Caco-2 (cell line): ENCODE results near the gene CEP112. TPM values are rescaled to one million over a fixed set of nuclear protein-coding genes. Genes with fewer than 3 reads are reported as not detected.

ENCODE experiments used
- BruUV-seq: library from RNA; stranded (reverse); fragments of 400-500 nt; replicated peaks from 2 replicates; lab custom pipeline; 2021; lab: Mats Ljungman, UMichigan
- CTCF ChIA-PET: fragments of 300-600 bp; sonication (Branson Sonifier 250); formaldehyde crosslinking; loops from one replicate; lab custom pipeline; 2022; ENCODE audit warnings: antibody characterized with exemption; lab: Charles Lee
- POLR2A ChIA-PET: fragments of 300-600 bp; sonication (Branson Sonifier 250); formaldehyde crosslinking; loops from one replicate; lab custom pipeline; 2022; ENCODE audit warnings: antibody characterized with exemption; lab: Charles Lee
- DNase-seq, 2 experiments: peaks; one replicate each; pipeline versions ENCODE4 v3.0.0 to v3.0.0-alpha.2; 2020 to 2022
- H3K27me3 ChIP-seq: replicated peaks from 2 replicates; pipeline ENCODE4 v1.6.0; 2011; ENCODE audit warnings: low read length; ENCODE audit not compliant: control insufficient read depth, insufficient read depth
- H3K36me3 ChIP-seq: 2 replicates; pipeline ENCODE4 v1.5.1; 2011; ENCODE audit warnings: low read length; ENCODE audit not compliant: control insufficient read depth, insufficient read depth
- H3K4me1 ChIP-seq: fragments of 250-450 bp; sonication (Bioruptor Pico); 2 replicates; pipeline ENCODE4 v1.5.1; 2020; ENCODE audit warnings: mild to moderate bottlenecking
- H3K4me3 ChIP-seq: 2 replicates; pipeline ENCODE4 v1.5.1; 2011; ENCODE audit warnings: low read depth, mild to moderate bottlenecking, control low read depth, low read length
- H3K9me3 ChIP-seq: fragments of 250-450 bp; sonication (Bioruptor Pico); 2 replicates; pipeline ENCODE4 v1.5.1; 2020; ENCODE audit warnings: mild to moderate bottlenecking, moderate library complexity
- H3K27ac Mint-ChIP-seq: one replicate; pipeline ENCODE4 v1.8.0; 2022; ENCODE audit warnings: mixed read lengths; ENCODE audit not compliant: unreplicated experiment
- H3K27me3 Mint-ChIP-seq: one replicate; pipeline ENCODE4 v1.8.0; 2022; ENCODE audit warnings: mixed read lengths; ENCODE audit not compliant: insufficient read depth, unreplicated experiment
- H3K36me3 Mint-ChIP-seq: one replicate; pipeline ENCODE4 v1.8.0; 2022; ENCODE audit warnings: mild to moderate bottlenecking, mixed read lengths; ENCODE audit not compliant: insufficient read depth, unreplicated experiment
- H3K4me1 Mint-ChIP-seq: one replicate; pipeline ENCODE4 v1.8.0; 2022; ENCODE audit warnings: low read depth, mixed read lengths; ENCODE audit not compliant: unreplicated experiment
- H3K4me3 Mint-ChIP-seq: one replicate; pipeline ENCODE4 v1.8.0; 2022; ENCODE audit warnings: mild to moderate bottlenecking, moderate library complexity, mixed read lengths; ENCODE audit not compliant: unreplicated experiment
- H3K9me3 Mint-ChIP-seq: one replicate; pipeline ENCODE4 v1.8.0; 2022; ENCODE audit warnings: mixed read lengths; ENCODE audit not compliant: unreplicated experiment
- CTCF ChIP-seq, 2 experiments: fragments of 200-600 bp in 1 of 2; IDR thresholded peaks; 1 replicate in 1 of 2; 2 replicates in 1 of 2; pipeline versions ENCODE4 v1.5.1 to v1.8.0; 2011 to 2022; ENCODE audit warnings: antibody characterized with exemption in 1 of 2, control low read depth in 1 of 2, inconsistent platforms in 1 of 2, low read depth in 1 of 2, low read length in 1 of 2, mild to moderate bottlenecking in 1 of 2, moderate library complexity in 1 of 2; ENCODE audit not compliant: insufficient read depth in 1 of 2, severe bottlenecking in 1 of 2, unreplicated experiment in 1 of 2
- intact Hi-C: fragments of 100-400 bp; cut with micrococcal nuclease; formaldehyde crosslinking; loops from one replicate; pipeline ENCODE4 v1.10.0; 2022; ENCODE audit not compliant: unreplicated experiment
- total RNA-seq: library from RNA; stranded (reverse); gene quantifications from 2 replicates; pipeline ENCODE4 v1.2.3, GENCODE V29; 2022

Gene CEP112
- total RNA-seq, 1 experiment from 2014 or later: 4.7 TPM

GRCh38 chr17:65823713-65824112 lies 368.2 kb downstream of the CEP112 start:
- Mint-ChIP-seq H3K4me1 (no peaks in the 10 kb centered on the region), H3K27ac (no peak overlapping the region)
- POLR2A ChIA-PET: no interaction called here

GRCh38 chr17:65820811-65821210 lies 371.1 kb downstream of the CEP112 start:
- BruUV-seq: no TSS peak
- H3K4me1 ChIP-seq: no peaks in the 10 kb centered on the region
- no peak overlapping the region for H3K4me3 ChIP-seq
- peaks cover 10% of the 10 kb centered on the region for H3K27me3 Mint-ChIP-seq
- no peaks in the 10 kb centered on the region for H3K9me3 Mint-ChIP-seq
- H3K9me3 ChIP-seq: no peaks in the 10 kb centered on the region
- no peaks in the 10 kb centered on the region for H3K36me3 Mint-ChIP-seq
- CTCF ChIA-PET: no interaction called here
- no peak overlapping the region for H3K27ac Mint-ChIP-seq
- no peak for DNase-seq
- POLR2A ChIA-PET: no interaction called here
- intact Hi-C loops: no loop called here
- no peak for TF ChIP-seq CTCF (IDR thresholded peaks at IDR 0.05; ENCODE audit: insufficient read depth in 1 of 2, low read depth in 1 of 2, low read length in 1 of 2, severe bottlenecking in 1 of 2, unreplicated experiment in 1 of 2)
- no peaks in the 10 kb centered on the region for H3K4me1 Mint-ChIP-seq
- no peaks in the 10 kb centered on the region for H3K36me3 ChIP-seq
- no peak overlapping the region for H3K4me3 Mint-ChIP-seq
- H3K27me3 ChIP-seq: no peaks in the 10 kb centered on the region

More at GRCh38 chr17:65823713-65824112, 368.2 kb downstream of the CEP112 start:
- Mint-ChIP-seq H3K4me3 (no peak overlapping the region), H3K27me3 (peaks cover 6% of the 10 kb centered on the region), H3K9me3 (peaks cover 11% of the 10 kb centered on the region), H3K36me3 (no peaks in the 10 kb centered on the region)
- Histone ChIP-seq H3K36me3 (no peaks in the 10 kb centered on the region), H3K9me3 (0 out of 2 replicates have a peak, but pooled peaks cover 3% of the 10 kb centered on the region), H3K27me3 (no peaks in the 10 kb centered on the region), H3K4me1 (no peaks in the 10 kb centered on the region), H3K4me3 (no peak overlapping the region)
- CTCF ChIA-PET: no interaction called here
- no peak for DNase-seq
- intact Hi-C loops: no loop called here
- no peak for TF ChIP-seq CTCF (IDR thresholded peaks at IDR 0.05; ENCODE audit: insufficient read depth in 1 of 2, low read depth in 1 of 2, low read length in 1 of 2, severe bottlenecking in 1 of 2, unreplicated experiment in 1 of 2)
- no TSS peak for BruUV-seq

- Histone ChIP-seq H3K4me1 (no peaks in the 10 kb centered on the region), H3K9me3 (no peaks in the 10 kb centered on the region), H3K36me3 (no peaks in the 10 kb centered on the region), H3K27me3 (no peaks in the 10 kb centered on the region), H3K4me3 (no peak overlapping the region)
- Mint-ChIP-seq H3K36me3 (no peaks in the 10 kb centered on the region), H3K4me1 (no peaks in the 10 kb centered on the region), H3K27me3 (peaks cover 11% of the 10 kb centered on the region), H3K4me3 (no peak overlapping the region), H3K9me3 (no peaks in the 10 kb centered on the region), H3K27ac (no peak overlapping the region)
- no TSS peak for BruUV-seq
- POLR2A ChIA-PET: no interaction called here
- intact Hi-C loops: no loop called here
- TF ChIP-seq CTCF (IDR thresholded peaks at IDR 0.05; ENCODE audit: insufficient read depth in 1 of 2, low read depth in 1 of 2, low read length in 1 of 2, severe bottlenecking in 1 of 2, unreplicated experiment in 1 of 2): no peak
- no peak for DNase-seq
- CTCF ChIA-PET: no interaction called here
Observed at GRCh38 chr17:65820306-65820705, 371.6 kb downstream of the CEP112 start.
